Astrocyte (in vitro differentiated cells and primary cell): ENCODE measurements around the gene B4GALT5.

Experiments
- EZH2 ChIP-seq: IDR thresholded peaks from 2 replicates; pipeline ENCODE4 v1.6.1; 2012; ENCODE audit warnings: mild to moderate bottlenecking, low read length, inconsistent platforms; ENCODE audit not compliant: insufficient read depth
- TF ChIP-seq, protein P1 (sequence below): IDR thresholded peaks from 2 replicates; pipeline ENCODE4 v1.5.1; 2011; ENCODE audit warnings: low read depth, mild to moderate bottlenecking, inconsistent platforms, low read length, moderate library complexity; ENCODE audit not compliant: insufficient read depth

DNA sequence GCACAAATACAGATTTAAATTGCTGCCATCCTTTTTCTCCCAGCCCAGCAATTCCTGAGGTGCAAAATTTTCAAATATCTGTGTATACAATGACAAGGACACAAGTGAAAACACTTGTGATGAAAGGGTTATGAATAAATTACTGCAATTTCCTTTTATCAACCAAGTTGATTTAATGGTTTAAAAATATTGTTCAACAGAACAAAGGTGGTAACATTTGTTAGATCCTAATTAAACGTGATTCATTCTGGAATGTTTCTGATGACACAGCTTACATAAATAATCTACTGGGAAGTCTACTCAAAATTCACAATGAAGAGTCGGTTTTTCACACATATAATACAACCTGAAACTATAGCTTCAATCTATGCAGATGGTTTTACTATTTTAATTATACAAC is 17.1 kb downstream of the B4GALT5 start:
- TF ChIP-seq, protein P1, sequence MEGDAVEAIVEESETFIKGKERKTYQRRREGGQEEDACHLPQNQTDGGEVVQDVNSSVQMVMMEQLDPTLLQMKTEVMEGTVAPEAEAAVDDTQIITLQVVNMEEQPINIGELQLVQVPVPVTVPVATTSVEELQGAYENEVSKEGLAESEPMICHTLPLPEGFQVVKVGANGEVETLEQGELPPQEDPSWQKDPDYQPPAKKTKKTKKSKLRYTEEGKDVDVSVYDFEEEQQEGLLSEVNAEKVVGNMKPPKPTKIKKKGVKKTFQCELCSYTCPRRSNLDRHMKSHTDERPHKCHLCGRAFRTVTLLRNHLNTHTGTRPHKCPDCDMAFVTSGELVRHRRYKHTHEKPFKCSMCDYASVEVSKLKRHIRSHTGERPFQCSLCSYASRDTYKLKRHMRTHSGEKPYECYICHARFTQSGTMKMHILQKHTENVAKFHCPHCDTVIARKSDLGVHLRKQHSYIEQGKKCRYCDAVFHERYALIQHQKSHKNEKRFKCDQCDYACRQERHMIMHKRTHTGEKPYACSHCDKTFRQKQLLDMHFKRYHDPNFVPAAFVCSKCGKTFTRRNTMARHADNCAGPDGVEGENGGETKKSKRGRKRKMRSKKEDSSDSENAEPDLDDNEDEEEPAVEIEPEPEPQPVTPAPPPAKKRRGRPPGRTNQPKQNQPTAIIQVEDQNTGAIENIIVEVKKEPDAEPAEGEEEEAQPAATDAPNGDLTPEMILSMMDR, result no peak
- TF ChIP-seq EZH2, result no peak
